ENCODE data around the gene CCDC54.

CCDC54 gene

DNA sequence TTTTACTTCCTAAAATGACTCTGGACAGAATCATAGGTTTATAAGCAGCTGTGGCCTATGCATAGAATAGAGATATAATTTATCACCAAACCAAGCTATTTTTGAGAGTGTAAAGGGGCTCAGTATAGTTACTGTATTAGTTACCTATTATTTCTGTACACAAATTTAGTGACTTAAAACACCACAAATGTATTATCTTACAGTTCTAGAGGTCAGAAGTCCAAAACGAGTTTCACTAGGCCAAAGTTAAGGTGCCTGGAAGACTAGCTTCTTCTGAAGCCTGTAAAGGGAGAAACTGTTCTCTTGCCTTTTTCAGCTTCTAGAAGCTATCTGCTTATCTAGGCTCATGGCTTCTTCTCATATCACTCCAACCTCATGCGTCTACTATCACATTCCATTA, 30.1 kb downstream of the CCDC54 start:
- no peak overlapping the region for H3K4me3 ChIP-seq (ENCODE audit: low read depth, low read length)
- H3K27me3 ChIP-seq (ENCODE audit: control insufficient read depth, insufficient read depth, low read length): no peaks in the 10 kb centered on the region
- no peaks in the 10 kb centered on the region for H3K9me3 ChIP-seq (ENCODE audit: control insufficient read depth, low read length)
- H2AFZ ChIP-seq: no peak overlapping the region
- H3K36me3 ChIP-seq (ENCODE audit: control insufficient read depth, insufficient read depth, low read length): no peaks in the 10 kb centered on the region
- peaks cover 9% of the 10 kb centered on the region for H3K4me1 ChIP-seq
- no peak overlapping the region for H3K4me2 ChIP-seq (ENCODE audit: low read length)
- peaks cover 24% of the 10 kb centered on the region for H3K79me2 ChIP-seq
- H3K9ac ChIP-seq: no peak overlapping the region
- TF ChIP-seq, protein P1, sequence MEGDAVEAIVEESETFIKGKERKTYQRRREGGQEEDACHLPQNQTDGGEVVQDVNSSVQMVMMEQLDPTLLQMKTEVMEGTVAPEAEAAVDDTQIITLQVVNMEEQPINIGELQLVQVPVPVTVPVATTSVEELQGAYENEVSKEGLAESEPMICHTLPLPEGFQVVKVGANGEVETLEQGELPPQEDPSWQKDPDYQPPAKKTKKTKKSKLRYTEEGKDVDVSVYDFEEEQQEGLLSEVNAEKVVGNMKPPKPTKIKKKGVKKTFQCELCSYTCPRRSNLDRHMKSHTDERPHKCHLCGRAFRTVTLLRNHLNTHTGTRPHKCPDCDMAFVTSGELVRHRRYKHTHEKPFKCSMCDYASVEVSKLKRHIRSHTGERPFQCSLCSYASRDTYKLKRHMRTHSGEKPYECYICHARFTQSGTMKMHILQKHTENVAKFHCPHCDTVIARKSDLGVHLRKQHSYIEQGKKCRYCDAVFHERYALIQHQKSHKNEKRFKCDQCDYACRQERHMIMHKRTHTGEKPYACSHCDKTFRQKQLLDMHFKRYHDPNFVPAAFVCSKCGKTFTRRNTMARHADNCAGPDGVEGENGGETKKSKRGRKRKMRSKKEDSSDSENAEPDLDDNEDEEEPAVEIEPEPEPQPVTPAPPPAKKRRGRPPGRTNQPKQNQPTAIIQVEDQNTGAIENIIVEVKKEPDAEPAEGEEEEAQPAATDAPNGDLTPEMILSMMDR (IDR thresholded peaks at IDR 0.05): no peak
- no peak overlapping the region for H3K27ac ChIP-seq

DNA sequence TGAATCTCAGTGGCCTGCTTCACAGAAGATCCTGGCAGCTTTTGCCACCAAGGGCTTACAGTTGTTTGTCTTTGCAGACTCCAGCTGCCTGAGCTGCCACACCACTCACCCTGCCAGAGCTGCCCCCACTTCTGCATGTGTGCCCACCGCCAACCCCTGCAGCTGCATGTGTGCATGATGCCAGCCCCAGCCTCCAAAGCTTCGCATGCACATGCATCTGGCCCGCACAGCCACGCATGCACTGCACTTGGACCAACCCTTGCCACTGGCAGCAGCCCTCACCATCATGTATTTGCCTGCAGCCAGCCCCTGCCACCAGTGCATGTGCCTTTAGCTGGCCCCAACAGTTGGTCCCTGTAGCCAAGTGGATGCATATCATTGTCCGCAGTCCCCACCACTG, 31.3 kb downstream of the CCDC54 start:
- TF ChIP-seq, protein P1 (IDR thresholded peaks at IDR 0.05): no peak
- no peaks in the 10 kb centered on the region for H3K36me3 ChIP-seq (ENCODE audit: control insufficient read depth, insufficient read depth, low read length)
- no peak overlapping the region for H3K4me3 ChIP-seq (ENCODE audit: low read depth, low read length)
- no peak overlapping the region for H3K9ac ChIP-seq
- peaks cover 24% of the 10 kb centered on the region for H3K79me2 ChIP-seq
- H3K4me2 ChIP-seq (ENCODE audit: low read length): no peak overlapping the region
- H2AFZ ChIP-seq: no peak overlapping the region
- no peaks in the 10 kb centered on the region for H3K9me3 ChIP-seq (ENCODE audit: control insufficient read depth, low read length)
- H3K27me3 ChIP-seq (ENCODE audit: control insufficient read depth, insufficient read depth, low read length): no peaks in the 10 kb centered on the region
- no peak overlapping the region for H3K27ac ChIP-seq
- H3K4me1 ChIP-seq: peaks cover 9% of the 10 kb centered on the region

DNA sequence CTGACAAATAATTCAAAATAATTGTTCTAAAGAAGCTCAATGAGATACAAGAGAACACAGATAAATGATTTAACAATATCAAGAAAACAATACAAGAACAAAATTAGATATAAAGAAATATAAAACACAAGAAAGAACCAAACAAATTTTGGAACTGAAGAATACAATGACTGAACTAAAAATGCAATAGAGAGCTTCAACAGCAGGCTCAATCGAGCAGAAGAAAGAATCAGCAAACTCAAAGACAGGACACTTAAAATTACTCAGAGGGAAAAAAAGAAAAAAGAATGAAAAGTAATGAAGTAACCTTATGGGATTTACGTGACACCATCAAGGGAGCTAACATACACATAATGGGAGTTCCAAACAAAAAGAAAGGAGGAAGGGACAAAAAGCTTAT, 32.1 kb downstream of the CCDC54 start:
- Histone ChIP-seq H3K27me3 (ENCODE audit: control insufficient read depth, insufficient read depth, low read length) (no peaks in the 10 kb centered on the region), H3K4me1 (peaks cover 9% of the 10 kb centered on the region), H3K79me2 (peaks cover 29% of the 10 kb centered on the region), H3K9me3 (ENCODE audit: control insufficient read depth, low read length) (no peaks in the 10 kb centered on the region), H3K27ac (no peak overlapping the region), H2AFZ (no peak overlapping the region), H3K36me3 (ENCODE audit: control insufficient read depth, insufficient read depth, low read length) (no peaks in the 10 kb centered on the region), H3K9ac (no peak overlapping the region), H3K4me3 (ENCODE audit: low read depth, low read length) (no peak overlapping the region), H3K4me2 (ENCODE audit: low read length) (no peak overlapping the region)
- TF ChIP-seq, protein P1 (IDR thresholded peaks at IDR 0.05): no peak

DNA sequence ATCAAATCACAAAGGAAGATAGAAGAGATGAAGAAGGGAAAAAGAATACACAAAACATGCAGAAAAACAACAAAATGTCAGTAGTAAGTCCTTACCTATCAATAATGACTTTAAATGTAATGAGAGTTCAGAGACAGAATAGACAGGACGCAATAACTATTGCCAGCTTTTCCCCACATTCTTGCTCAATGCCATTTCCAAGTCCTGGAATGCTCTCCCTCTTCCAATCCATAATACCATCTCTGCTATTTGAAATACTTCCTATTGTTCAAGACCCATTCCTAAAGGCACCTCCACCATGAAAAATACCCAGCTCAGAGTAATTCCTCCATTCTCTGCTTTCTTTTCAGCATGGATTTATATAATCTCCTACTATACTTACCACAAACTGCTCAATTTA, 33.4 kb downstream of the CCDC54 start:
- Histone ChIP-seq H3K27me3 (ENCODE audit: control insufficient read depth, insufficient read depth, low read length) (no peaks in the 10 kb centered on the region), H2AFZ (no peak overlapping the region), H3K27ac (no peak overlapping the region), H3K36me3 (ENCODE audit: control insufficient read depth, insufficient read depth, low read length) (no peaks in the 10 kb centered on the region), H3K79me2 (peaks cover 34% of the 10 kb centered on the region), H3K4me2 (ENCODE audit: low read length) (no peak overlapping the region), H3K4me3 (ENCODE audit: low read depth, low read length) (no peak overlapping the region), H3K4me1 (peaks cover 9% of the 10 kb centered on the region), H3K9me3 (ENCODE audit: control insufficient read depth, low read length) (no peaks in the 10 kb centered on the region), H3K9ac (no peak overlapping the region)
- TF ChIP-seq, protein P1 (IDR thresholded peaks at IDR 0.05): no peak

DNA sequence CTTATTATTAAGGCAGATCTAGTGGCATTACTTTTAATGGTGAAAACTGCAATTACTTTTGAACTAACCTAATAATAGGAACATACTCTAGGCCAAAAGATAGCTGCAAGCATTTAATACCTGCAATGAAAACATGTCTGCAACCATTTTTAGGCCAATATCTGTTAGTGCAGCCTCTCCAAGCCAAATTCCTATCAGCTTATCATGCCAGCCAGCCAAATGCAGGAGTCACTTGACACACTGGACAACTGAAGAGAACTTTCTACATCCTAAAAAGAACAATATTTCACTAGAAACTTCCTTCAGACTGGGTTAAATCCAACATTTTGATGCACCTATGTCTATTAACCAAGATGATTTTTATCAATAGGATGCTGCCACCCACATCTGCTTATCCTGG, 33.8 kb downstream of the CCDC54 start:
- TF ChIP-seq, protein P1 (IDR thresholded peaks at IDR 0.05): no peak
- Histone ChIP-seq H3K27ac (no peak overlapping the region), H3K4me2 (ENCODE audit: low read length) (no peak overlapping the region)

More for the DNA sequence above, 33.8 kb downstream of the CCDC54 start:
- no peaks in the 10 kb centered on the region for H3K9me3 ChIP-seq (ENCODE audit: control insufficient read depth, low read length)
- no peak overlapping the region for H3K4me3 ChIP-seq (ENCODE audit: low read depth, low read length)
- H3K79me2 ChIP-seq: peaks cover 34% of the 10 kb centered on the region
- H3K4me1 ChIP-seq: peaks cover 9% of the 10 kb centered on the region
- no peak overlapping the region for H3K9ac ChIP-seq
- no peaks in the 10 kb centered on the region for H3K27me3 ChIP-seq (ENCODE audit: control insufficient read depth, insufficient read depth, low read length)
- H2AFZ ChIP-seq: no peak overlapping the region
- no peaks in the 10 kb centered on the region for H3K36me3 ChIP-seq (ENCODE audit: control insufficient read depth, insufficient read depth, low read length)

Data from parathyroid adenoma (tissue), 2 donors.